G401.6 (cell line): Measurements from ENCODE around the gene BATF.

Experiments used
- FAIRE-seq: peaks from 2 replicates; lab custom pipeline; 2012; peaks lifted over from hg19 to GRCh38; lab: Jason Lieb, UNC

BATF gene

GRCh38 chr14:75535164-75535898, 13.1 kb downstream of the BATF start:
- no peak for FAIRE-seq

GRCh38 chr14:75537071-75537470, 14.8 kb downstream of the BATF start:
- FAIRE-seq: no peak

GRCh38 chr14:75539162-75539560, 16.9 kb downstream of the BATF start:
- no peak for FAIRE-seq

DNA sequence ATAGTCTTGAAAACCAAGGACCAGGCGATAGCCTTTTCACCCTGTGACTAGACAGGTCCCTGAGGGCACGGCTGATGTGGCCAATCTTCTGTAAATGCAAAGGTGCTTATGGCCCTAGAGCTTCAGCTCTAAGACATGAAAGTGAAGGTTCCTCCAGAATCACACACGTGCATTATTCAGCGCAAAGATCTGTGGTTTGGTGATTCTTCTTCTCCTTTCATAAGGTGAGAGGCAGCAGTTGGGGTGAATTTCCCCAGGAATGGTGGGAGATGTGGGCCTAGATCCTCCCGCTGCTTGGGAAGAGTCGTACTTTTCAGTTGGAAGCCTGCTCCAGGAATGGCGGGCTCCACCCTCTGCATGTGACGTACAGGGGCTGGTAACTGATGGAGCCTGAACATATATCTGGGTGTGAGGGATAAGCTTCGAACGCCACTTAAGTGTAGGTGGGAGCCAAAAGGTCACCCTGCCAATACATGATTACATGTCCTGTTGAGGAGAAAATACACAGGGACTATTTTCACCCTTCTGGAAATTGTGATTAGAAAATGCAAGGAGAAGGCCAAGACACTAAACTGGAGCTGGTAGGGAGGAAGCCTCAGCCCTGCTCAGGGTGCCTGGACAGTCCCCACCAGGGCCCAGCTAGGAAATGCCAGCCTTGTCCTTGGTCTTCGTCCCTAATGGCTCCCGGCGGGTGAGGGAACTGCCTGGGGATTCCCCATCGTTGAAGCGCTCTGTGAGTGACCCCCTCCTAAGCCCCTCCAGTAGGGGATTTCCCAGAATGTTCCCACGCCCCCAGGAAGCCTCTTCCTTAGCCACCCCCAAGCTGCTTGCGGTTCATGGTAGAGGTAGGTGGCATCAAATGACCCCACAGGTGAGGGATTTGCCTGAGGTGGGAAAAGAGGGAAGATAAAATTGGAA, 17.6 kb downstream of the BATF start:
- FAIRE-seq: no peak

GRCh38 chr14:75540479-75540851, 18.2 kb downstream of the BATF start:
- no peak for FAIRE-seq

DNA sequence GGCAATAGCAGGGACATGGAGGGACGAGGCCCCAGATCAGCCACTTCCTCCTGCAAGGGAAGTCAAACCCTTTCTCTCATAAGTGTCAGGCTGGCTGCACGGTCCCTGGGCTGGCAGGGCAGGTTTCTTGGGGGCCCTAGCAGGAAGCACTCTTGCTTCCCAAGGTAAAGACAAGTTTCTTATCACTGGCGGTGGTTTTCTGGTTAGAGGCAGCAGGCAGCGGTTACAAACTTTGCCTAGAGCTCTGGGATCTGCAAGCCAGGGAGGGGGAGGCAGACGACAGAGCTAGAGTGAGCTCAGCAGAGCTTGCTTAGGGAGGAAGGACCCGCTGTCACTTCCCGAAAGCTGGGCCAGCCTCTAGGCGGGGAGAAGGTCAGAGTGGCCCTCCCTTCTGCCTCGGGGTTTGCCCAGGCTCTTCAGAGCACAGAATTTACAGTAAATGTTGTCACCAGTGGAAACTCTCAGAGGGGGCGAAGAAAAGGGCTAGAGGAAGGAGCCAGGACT, 20.4 kb downstream of the BATF start:
- FAIRE-seq: no peak

DNA sequence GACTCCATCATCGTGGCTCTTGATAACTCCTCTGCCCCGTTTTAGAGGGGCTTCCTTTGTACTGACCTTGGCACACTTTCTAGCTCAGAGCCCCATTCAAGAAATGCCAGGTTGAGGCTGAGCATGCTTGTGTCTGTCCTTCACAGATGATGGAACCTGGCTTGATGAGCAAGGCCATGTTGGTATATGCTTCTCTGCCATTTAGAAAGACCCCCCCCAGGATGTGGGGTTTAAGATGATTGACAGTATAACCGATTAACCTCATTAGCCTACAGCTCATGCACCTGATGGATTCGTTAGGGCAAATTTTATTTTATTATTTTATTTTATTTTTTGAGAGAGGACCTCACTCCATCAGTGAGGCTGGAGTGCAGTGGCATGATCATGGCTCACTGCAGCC, 21.0 kb downstream of the BATF start:
- FAIRE-seq: no peak

DNA sequence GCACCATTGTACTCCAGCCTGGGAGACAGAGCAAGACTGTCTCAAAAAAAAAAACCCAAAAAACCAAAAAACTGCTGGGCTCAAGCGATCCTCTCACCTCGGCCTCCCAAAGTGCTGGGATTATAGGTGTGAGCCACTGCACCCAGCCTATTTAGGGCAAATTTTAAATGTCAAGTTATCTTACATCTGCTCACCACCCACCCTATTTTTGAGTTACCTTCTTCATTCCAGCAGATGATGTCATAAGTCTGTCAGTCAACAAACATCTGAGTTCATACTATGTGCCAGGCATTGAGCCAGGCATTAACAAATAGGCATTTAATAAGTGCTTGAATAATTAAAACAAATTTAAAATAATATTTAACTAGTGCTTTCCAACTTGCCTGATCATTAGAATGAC, 21.5 kb downstream of the BATF start:
- no peak for FAIRE-seq

GRCh38 chr14:75545907-75546306, 23.6 kb downstream of the BATF start:
- no peak for FAIRE-seq

DNA sequence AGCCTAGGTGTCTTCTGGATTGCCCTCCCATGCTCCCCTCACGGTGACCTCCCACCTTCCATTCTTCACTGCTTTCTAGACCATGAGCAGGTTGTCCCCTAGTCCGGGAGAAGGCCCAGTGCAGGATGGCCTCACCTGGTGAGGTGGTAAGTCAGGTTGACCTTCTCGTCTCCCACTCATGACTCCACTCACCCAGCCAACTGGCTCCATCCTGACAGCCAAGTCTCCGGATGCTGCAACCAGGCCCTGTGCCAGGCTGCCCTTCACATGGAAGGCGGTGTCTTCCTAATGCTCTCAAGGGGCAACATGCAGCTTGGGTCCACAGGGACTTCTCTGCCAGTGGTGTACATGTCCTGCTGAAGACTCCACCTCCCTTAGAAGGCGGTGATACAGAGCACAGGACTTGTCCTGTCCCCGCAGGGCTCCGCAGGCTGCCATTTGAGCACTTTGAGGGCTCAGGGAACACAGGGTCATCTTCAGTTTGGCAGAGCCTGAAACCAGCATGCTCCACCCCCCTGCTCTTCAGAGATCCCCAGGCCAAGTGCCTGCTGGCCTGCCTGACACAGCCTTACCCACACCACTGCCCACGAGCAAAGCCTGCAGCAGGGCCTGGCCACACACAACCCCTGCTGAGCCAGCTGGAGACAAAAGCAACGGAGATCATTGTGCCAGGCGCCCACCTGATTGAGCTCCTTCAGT, 25.4 kb downstream of the BATF start:
- no peak for FAIRE-seq

DNA sequence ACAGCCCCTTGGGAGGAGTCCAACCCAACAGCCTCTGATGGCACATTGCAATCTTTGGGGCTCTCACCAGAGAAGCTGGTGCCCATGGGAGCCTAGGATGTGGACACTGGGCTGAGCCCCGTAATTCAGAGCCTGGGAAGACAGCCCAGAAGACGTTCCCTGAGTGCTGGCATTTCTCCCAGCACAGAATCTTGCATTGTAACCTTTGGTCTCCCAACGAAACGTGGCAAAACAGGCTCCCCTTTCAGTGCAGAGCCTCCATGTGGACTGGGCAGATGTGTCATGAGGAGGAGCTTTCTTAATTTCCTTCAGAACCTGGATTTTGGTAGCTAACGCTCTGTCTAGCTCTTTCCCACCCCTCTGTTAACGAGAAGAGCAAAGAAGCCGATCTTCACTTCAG, 26.3 kb downstream of the BATF start:
- no peak for FAIRE-seq

GRCh38 chr14:75549169-75549568, 26.9 kb downstream of the BATF start:
- no peak for FAIRE-seq

GRCh38 chr14:75551021-75551420, 28.8 kb downstream of the BATF start:
- no peak for FAIRE-seq

- no peak for FAIRE-seq
Measured at GRCh38 chr14:75553157-75553556, 30.9 kb downstream of the BATF start.

- no peak for FAIRE-seq
Measured at GRCh38 chr14:75553761-75554364, 31.6 kb downstream of the BATF start.

DNA sequence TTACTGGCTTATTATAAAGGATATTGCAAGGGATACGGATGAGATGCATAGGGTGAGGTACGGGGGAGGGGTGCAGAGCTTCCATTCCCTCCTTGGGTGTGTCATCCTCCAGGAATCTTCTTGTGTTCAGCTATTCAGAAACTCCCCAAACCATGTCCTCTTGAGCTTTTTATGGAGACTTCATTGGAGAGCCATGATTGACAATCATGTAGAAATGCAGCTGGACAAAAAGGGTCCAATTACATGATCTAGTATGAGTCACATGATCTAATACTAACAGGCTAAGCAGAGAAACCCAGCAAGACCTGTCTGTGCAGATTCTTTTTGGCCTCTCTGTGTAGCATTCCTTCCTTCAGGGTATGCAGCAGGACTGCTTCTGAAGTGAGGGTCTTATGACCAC, 32.2 kb downstream of the BATF start:
- no peak for FAIRE-seq

DNA sequence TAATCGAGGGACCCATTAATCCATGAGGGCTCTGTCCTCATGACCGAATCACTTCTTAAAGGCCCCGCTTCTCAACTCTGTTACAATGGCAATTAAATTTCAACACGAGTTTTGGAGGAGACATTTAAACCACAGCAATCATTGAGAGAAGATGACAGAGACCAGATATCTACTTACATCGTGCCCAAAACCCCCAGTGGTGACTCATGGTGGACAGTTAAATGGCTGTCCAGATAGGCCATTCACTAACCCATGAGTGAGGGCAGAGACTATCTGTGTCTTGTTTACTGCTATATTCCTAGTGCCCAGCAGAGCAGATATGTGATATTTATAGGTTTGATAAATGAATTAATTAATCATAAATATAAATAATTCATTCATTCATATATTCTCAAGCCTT, 36.2 kb downstream of the BATF start:
- no peak for FAIRE-seq

DNA sequence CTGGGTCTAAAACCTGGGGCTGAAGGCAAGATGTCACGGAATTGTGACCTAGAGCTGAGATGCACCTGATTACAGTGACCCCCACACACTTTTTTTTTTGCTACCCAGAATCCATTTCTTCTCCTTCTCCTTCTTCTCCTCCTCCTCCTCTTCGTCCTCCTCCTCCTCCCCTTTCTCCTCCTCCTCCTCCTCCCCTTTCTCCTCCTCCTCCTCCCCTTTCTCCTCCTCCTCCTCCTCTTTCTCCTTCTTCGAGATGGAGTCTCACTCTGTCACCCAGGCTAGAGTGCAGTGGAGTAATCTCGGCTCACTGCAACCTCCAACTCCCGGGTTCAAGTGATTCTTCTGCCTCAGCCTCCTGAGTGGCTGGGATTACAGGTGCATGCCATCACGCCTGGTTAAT, 36.8 kb downstream of the BATF start:
- FAIRE-seq: no peak

DNA sequence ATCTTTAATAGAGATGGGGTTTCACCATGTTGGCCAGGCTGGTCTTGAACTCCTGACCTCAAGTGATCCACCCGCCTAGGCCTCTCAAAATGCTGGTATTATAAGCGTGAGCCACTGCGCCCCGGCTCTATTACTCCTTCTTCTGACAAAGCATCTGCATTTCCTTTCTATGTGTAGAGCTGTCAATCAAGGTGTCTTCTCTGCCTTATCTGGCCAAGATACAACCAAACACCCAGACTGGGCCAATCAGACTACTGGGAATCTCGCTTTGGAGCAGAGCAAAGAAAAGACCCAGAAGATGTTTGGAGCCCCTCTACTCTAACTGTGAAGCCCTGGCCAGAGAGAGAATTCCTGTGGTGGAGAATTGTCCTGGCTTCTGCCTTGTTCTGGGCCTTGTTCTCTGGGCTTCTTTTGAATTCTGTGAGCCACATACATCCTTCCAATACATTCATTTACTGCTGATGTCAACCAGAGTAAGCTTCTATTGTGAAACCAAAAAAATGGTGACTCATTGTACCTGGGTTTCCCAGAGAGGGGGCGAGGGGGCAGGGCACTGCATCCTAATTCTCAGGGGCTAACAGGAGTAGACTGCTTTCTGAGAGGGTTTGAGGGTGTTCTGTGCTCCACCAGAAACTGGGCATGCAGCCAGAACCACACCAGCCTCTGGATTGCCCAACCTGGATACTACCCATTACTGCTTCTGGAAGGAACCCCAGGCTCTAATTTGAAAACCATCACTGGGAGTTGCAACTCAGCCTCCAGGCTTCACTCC, 37.4 kb downstream of the BATF start:
- FAIRE-seq: no peak

DNA sequence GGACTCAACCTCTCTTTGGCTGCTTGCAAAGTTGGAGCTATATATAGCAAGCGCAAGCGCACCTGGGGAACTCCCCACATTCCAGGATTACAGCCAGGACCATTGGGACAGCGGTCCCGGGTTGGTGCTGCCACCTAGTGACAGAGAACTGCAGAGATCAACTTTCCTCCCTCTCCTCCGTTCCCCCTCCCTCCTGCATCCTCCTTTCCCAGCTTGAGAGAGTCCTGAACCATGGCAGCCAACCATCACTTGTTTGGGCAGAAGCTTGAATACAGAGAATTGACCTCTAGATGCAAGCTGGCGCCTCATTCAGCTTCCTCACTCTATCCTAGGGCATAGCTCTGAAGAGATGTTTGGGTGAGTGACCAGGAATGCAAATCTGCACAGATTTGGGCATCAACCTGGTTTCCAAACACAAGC, 38.8 kb downstream of the BATF start:
- FAIRE-seq: no peak

GRCh38 chr14:75562089-75562488, 39.8 kb downstream of the BATF start:
- FAIRE-seq: no peak

GRCh38 chr14:75562489-75562888, 40.2 kb downstream of the BATF start:
- no peak for FAIRE-seq
